Measurements from ENCODE around the gene RBM34.
"Not testable (repeated sequence)": the region's sequence is repeated elsewhere in the genome, so short reads cannot be mapped to it uniquely, and the experiment has no call there.

RBM34 gene

DNA sequence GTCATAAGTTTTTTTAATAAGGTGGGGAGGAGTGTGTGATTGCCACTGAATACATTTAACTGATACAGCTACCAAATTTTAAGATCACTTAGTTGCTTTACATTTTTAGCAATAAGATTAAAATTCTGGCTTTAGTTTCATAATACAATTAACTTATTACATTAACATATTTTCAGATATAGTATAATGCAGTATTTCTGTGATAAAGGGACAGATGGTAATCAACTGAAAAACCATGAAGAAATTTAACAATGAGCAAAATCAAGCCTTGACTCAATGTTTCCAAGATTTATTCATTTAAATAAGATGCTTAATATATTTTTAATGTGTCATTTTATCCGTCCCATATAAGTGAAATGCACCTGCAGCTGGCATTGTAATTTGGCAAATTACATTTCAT, 36.4 kb downstream of the RBM34 start:
- no peak for DNase-seq (ENCODE audit: low read depth)
- no peak overlapping the region for H3K4me3 ChIP-seq (ENCODE audit: low read depth, low read length)

DNA sequence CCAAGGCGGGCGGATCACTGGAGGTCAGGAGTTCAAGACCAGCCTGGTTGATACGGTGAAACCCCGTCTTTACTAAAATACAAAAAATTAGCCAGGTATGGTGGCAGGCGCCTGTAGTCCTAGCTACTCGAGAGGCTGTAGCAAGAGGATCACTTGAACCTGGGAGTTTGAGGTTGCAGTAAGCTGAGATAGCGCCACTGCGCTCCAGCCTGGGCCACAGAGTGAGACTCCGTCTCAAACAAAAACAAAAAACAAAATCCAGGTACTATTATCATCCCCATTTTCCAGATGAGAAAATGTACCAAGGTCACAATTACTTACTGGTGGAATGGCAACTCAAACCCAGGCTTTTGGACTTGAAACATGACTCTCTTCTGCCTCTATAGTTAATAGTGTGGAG, 36.9 kb downstream of the RBM34 start:
- H3K4me3 ChIP-seq (ENCODE audit: low read depth, low read length): no peak overlapping the region
- DNase-seq (ENCODE audit: low read depth): no peak

DNA sequence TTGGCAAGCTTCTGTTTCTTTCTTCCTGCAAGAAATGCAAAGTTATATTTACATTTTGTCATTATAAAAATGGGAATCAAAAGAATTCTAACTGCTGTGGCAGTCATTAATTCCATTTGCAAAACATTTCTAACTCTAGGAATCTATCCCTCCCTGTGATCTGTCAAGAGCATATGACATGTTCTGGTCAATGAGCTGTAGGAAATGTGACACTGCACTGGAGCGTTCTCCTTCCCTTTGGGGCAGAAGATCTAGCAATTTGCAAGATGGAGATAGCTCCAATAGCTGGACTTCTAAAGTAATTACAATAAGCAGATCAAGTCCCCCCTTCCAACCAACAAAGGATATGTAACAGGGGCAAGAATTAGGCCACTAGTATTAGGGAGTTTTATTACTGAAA, 38.7 kb downstream of the RBM34 start:
- H3K4me3 ChIP-seq (ENCODE audit: low read depth, low read length): no peak overlapping the region
- no peak for DNase-seq (ENCODE audit: low read depth)

DNA sequence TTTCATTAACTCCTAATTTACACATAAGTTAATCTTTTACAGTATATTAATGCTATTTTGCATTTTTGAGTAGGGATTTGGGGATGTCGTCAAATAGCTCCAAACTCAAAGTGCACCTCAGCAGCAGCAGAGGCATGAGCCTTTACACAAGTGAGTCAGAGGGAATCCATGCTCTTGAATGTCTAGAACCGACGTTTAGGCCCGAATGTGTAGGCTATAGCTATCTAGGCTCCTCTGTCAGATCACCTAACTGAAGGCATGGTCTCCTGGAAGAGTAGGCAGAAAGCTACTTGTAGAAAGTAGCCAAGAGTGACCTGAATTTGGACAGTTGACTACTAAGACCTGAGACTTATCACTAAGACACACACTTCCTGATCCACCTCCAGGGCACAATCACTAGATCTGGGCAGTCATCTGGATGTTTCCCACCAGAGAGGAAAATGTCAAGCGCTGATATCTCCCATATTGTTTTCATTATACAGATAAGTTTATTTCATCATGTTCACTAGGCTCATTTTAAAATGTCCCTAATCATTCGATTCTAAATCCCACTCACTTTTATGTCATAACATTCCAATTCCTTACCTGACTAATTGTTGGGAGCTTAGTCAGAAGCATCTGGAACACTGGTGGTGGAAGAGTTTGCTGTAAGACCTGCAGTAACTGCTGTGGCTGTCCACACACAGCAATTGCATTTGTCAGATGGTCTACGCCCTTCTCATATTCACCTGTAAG, 47.7 kb downstream of the RBM34 start:
- DNase-seq (ENCODE audit: low read depth): no peak
- H3K4me3 ChIP-seq (ENCODE audit: low read depth, low read length): no peak overlapping the region

DNA sequence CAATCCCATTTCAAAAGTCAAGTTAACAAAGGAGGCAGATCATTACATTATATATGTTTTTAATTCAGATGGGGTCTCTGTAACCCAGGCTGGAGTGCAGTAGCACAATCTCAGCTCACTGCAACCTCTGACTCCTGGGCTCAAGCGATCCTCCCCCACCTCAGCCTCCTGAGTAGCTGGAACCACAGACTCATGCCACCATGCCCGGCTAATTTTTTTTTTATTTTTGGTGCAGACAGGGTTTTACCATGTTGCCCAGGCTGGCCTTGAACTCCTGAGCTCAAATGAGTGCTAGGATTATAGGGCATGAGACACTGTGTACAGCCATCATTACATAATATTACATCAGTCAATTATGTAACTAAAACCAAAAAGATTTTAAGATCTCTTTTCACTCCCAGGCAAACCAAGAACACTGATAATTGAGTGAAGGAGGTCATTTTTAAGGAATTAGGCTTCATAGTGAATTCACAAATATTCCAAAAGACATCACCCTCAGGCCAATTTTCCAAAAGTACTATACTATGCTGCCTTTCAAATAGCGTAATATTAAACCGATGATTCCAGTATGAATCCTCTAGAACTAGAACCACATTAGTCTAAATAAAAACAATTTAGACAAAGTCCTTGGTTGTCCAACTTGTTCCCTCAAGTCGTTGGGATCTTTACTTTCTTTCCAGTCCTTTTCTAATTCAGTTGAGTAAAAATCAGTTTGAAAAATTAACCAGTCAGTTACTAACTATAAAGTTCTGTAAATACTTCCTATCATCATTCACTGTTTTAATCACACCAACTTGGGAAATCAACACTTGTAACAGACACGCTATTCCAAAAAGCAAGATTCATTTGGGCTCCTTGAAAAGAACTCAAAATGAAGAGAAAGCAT, 48.5 kb downstream of the RBM34 start:
- DNase-seq (ENCODE audit: low read depth): no peak
- no peak overlapping the region for H3K4me3 ChIP-seq (ENCODE audit: low read depth, low read length)

DNA sequence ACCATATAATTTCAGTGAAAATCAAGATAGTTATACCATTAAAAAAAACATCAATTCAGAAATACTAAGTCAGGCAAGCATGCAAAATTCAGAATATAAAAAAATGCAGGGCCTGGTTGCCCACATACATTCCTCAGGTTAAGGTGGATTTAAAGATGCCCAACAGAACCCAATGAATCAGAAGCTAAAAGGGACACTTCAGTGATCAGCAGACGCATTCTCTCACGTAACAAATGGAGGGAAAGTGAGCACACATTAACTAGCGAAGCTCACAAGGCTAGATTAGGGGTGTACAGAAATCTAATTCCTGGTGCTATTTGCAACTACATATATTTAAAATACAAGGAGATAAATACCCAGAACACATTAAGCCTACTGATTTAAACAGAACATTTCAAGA, 49.9 kb downstream of the RBM34 start:
- DNase-seq (ENCODE audit: low read depth): no peak
- H3K4me3 ChIP-seq (ENCODE audit: low read depth, low read length): no peak overlapping the region

DNA sequence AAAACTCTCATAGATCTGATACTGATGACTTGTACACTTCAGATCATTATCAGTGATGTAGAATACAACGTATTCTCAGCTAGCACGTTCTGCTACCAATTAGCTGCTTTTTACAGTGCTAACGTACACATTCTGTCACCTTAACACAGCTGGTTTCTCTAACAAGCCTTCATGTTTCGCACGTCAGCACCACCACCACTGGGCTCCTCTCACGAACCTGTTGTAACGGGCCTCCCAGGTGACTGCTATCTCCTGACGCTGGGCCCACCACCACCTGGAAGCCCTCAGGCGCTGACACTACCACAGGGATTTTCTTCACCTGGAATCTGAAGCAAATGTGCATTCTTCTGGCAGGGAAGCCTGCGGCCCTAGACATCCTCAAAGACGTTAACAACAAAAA, 52.2 kb downstream of the RBM34 start:
- DNase-seq (ENCODE audit: low read depth): no peak

DNA sequence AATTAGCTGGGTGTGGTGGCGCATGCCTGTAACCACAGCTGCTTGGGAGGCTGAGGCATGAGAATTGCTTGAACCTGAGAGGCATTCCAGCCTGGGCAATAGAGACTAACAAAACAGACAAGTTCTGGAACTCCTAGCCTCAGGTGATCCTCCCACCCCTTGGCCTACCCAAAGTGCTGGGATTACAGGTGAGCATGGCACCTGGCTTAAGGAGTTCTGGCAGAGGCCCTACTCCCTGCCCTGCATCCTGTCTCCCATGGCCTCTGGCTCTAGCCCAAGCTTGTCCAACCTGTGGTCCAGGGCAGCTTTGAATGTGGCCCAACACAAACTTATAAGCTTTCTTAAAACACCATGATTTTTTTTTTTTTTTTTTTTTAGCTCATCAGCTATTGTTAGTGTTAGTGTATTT, 52.9 kb downstream of the RBM34 start:
- no peak for DNase-seq (ENCODE audit: low read depth)

More for the DNA sequence above, 52.2 kb downstream of the RBM34 start:
- no peak overlapping the region for H3K4me3 ChIP-seq (ENCODE audit: low read depth, low read length)

DNA sequence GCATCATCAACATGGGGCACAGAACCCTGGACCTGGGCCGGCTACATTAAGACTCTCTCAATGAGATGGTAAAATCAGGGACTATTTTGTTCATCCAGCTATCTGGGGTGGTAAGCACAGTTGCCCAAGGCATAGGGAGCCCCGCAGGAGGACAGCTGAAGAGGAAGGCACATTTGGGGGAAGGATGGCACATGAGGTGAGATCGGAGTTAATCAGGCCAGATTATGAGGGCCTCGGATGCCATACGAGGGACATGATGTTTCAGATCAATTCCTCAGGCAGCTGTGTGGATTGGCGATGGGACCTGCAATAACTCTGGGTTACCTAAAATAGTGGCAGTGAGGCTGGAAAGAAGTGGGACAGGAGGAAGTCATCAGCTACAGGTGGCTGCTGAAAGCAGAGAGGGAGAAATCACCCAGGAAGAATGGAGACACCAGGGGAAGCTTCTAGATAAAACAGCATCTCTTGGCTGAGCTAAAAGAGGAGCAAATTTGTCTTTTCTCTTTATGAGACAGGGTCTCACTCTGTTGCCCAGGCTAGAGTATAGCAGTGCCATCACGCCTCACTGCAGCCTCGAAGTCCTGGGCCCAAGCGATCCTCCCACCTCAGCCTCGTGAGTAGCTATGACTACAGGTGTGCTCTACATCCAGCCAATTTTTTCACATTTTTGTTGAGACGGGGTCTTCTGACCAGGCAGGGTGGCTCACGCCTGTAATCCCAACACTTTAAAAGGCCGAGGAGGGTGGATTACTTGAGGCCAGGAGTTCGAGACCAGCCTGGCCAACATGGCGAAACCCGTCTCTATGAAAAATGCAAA, 53.5 kb downstream of the RBM34 start:
- H3K4me3 ChIP-seq (ENCODE audit: low read depth, low read length): no peak overlapping the region
- DNase-seq (ENCODE audit: low read depth): no peak

More for the DNA sequence above, 52.9 kb downstream of the RBM34 start:
- no peak overlapping the region for H3K4me3 ChIP-seq (ENCODE audit: low read depth, low read length)

DNA sequence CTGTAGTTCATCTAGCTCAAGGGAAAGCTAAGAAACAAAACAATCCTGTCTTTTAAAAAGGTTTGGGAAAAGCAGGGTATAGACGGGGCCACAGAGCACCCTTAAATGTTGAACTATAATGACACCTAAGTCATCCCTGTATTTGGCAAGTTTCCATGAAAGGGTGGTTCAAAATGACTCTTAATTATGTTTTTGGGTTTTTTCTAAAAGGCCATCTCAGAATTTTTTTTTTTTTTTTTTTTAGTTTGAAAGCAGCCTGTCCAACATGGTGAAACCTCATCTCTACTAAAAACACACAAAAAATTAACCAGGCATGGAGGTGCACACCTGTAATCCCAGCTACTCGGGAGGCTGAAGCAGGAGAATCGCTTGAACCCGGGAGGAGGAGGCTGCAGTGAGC, 54.6 kb downstream of the RBM34 start:
- H3K4me3 ChIP-seq (ENCODE audit: low read depth, low read length): no peak overlapping the region
- no peak for DNase-seq (ENCODE audit: low read depth)

DNA sequence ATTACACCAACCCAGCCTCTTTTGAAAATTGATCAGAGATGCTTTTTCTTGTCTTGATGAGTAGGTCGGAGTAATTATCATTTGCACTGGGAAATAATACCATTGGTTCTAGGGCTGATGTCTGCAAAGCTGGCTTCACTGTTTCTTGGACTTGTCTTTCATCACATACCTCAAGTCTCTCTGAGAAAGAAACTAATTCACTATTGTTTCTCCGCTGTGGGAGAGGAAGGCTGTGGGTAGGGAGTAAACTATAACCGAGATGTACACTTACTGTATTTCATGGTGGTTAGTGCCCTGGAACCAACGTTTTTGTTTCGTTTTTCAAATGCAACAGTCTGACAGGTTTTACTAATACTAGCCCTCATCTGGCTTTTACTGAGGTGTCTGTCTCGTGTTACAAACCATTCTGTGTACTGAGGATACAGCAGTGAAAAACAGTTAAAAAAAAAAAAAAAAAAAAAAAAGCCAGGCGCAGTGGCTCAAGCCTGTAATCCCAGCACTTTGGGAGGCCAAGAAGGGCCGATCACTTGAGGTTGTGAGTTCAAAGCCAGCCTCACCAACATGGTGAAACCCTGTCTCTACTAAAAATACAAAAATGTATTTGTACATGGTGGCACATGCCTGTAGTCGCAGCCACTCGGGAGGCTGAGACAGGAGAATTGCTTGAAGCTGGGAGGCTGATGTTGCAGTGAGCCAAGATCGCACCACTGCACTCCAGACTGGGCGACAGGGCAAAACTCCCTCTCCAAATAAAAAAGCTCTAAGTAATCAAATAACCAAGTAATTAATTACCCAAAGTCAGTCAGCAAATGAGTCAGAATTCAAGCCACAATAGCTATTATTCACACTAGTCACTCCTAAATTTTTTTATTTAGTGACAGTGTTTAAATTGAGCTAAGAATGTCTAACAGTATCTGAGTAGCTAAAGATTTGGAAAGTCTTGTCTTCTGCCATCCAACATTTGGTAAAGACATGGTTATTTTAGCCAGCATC, 55.7 kb downstream of the RBM34 start:
- no peak for DNase-seq (ENCODE audit: low read depth)
- H3K4me3 ChIP-seq (ENCODE audit: low read depth, low read length): no peak overlapping the region

DNA sequence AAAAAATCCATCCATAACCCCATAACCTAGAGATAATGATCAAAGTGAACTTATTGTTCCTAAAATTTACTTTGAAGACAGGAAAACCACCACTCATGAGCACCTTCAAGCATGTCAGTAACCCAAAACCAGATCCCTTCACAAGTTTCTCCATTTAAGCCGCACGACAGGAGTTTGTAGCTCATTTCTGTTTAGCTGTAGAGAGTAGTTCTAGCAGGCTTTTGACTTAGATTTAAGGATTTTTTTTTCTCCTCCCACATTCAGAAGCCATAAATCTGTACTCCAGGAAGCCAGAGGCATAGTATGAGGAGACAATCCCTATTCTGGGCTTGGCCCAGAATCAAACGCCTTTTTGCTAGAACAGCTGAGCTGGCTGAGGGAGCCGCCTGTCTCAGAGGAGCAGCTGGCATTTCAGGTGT, 58.0 kb downstream of the RBM34 start:
- H3K4me3 ChIP-seq (ENCODE audit: low read depth, low read length): no peak overlapping the region
- no peak for DNase-seq (ENCODE audit: low read depth)

DNA sequence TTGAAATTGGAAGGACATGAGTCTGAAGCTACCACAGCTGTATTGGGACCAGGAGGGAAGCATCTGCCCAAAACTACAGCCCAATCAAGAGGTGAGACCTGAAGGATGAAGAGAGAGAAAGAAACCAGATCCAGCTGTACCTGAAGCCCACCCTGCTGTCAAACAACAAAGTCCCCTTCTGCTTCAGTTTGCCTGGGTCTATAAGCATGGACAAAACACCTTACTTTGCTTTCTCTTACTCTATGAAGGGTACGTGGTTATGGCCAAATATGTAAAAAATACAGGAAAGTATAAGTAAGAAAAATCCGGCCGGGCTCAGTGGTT, 58.8 kb downstream of the RBM34 start:
- H3K4me3 ChIP-seq (ENCODE audit: low read depth, low read length): no peak overlapping the region
- no peak for DNase-seq (ENCODE audit: low read depth)

DNA sequence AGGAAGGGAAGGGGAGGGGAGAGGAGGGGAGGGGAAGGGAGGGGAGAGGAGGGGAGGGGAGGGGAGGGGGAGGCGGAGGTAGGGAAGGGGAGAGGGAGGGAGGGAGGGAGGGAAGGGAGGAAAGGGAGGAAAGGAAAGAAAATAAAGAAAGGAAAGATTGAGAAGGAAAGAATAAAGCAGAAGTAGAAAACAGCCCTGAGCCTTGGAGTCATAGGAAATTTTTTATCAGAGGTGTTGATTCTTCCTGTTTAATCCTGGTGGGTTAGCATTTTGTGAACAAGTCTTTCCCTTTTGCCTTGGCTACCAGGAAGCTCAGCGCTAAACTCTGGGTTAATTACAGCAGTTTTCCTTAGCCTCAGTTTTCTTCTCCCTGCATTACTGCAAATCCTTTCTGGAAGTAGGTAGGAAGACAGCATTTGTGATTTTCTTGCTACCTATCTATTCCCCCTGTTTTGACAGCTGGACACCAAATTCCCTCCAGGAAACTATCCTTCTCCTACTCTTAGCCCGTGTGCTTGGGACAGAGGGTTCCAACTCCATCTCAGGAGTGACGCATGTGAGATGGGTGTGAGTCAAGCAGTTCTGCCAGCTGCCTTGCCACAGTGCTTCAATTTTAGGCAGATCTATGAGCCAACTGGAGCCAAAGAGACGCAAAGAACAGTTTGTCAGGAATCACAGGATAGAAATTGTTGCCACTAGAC, 59.3 kb downstream of the RBM34 start:
- H3K4me3 ChIP-seq (ENCODE audit: low read depth, low read length): no peak overlapping the region
- no peak for DNase-seq (ENCODE audit: low read depth)

DNA sequence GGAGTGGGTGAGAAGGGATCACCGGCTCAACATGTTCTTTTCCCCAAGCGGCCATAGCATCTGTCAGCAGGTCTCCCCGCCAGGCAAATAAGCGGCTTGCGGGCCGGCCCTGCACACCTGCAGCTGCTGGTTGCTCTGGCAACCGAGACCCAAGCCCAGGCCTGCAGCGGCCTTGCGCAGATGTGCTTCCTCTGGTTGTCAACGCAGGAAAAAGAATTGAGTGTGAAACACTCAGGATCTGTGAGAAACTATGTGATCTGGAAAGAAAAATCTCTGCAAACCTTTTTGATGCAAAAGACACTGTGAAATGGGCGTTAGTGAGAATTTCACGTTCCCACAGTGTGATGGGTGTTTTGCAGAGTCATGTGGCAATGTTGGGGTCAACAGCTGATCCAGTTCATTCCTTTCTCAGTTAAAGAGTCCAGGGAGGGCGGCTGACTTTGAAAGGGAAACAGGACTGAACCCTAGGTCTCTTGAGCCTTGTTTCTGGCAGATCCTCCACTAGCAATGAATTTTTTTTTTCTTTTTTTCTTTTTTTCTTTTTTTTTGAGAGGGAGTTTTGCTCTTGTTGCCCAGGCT, 60.8 kb downstream of the RBM34 start:
- H3K4me3 ChIP-seq (ENCODE audit: low read depth, low read length): no peak overlapping the region

DNA sequence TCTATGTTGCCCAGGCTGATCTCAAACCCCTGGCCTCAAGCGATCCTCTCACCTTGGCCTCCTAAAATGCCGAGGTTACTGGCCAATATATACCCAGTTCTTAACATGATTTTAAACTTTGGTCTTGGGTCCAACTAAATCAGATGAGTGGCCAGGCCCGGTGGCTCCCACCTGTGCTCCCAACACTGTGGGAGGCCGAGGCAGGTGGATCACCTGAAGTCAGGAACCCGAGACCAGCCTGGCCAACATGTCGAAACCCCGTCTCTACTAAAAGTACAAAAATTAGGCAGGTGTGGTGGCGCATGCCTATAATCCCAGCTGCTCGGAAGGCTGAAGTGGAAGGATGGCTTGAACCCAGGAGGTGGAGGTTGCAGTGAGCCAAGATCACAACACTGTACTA, 62.1 kb downstream of the RBM34 start:
- no peak for DNase-seq (ENCODE audit: low read depth)
- H3K4me3 ChIP-seq (ENCODE audit: low read depth, low read length): no peak overlapping the region

More for the DNA sequence above, 60.8 kb downstream of the RBM34 start:
- no peak for DNase-seq (ENCODE audit: low read depth)

DNA sequence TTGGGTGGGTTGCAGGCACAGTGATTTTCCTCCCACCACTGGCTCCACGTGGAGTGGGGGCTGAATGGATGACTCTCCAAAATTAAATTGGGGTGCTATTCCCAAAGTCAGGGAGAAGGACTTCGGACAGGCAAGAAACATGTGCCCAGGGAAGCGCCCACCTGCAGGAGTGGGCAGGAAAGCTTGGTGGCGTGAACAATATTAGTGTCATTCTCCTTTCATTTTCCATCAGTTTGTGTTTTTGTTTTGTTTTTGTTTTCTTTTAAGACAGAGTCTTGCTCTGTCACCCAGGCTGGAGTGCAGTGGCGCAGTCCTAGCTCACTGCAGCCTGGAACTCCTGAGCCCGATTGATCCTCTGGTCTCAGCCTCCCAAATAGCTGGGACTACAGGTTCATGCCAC, 62.5 kb downstream of the RBM34 start:
- no peak overlapping the region for H3K4me3 ChIP-seq (ENCODE audit: low read depth, low read length)
- no peak for DNase-seq (ENCODE audit: low read depth)

DNA sequence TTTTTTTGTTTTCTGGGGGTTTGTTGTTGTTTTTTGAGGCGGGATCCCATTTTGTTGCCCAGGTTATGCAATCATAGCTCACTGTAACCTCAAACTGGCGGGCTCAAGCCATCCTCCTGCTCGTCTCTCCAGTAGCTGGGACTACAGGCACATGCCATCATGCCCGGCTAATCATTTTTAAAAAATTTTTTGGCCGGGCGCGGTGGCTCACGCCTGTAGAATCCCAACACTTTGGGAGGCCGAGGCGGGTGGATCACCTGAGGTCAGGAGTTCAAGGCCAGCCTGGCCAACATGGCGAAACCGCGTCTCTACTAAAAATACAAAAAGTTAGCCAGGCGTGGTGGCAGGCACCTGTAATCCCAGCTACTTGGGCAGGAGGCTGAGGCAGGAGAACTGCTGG, 63.5 kb downstream of the RBM34 start:
- not testable (repeated sequence) for DNase-seq (ENCODE audit: low read depth); H3K4me3 ChIP-seq (ENCODE audit: low read depth, low read length)
